ENCODE measurements around the gene KIF22. TPM values are rescaled to one million over a fixed set of nuclear protein-coding genes. Genes with fewer than 3 reads are reported as not detected.
"Not testable (repeated sequence)": the region's sequence is repeated elsewhere in the genome, so short reads cannot be mapped to it uniquely, and the experiment has no call there.

The KIF22 gene
- polyA plus RNA-seq, 1 of the 3 experiments (the other 2 are of a cell fraction): 64.1 TPM

GRCh38 chr16:29791845-29792807 is 1.6 kb downstream of the KIF22 start:
- Histone ChIP-seq H3K36me3 (replicated peaks in 1 of 2; ENCODE audit: control insufficient read depth in 1 of 2, insufficient read depth in 2 of 2, low read length in 1 of 2) (peaks cover 3% of the 10 kb centered on the region in 2 experiments), H3K9me3 (no peaks in the 10 kb centered on the region), H3K4me3 (ENCODE audit: low read depth in 2 of 2, low read length in 1 of 2) (peak overlapping the region; percentile 61 to 87), H3K79me2 (ENCODE audit: insufficient read depth) (peaks cover 63% of the 10 kb centered on the region), H3K9me2 (no peaks in the 10 kb centered on the region), H3K27me3 (ENCODE audit: insufficient read depth) (no peaks in the 10 kb centered on the region), H4K20me1 (ENCODE audit: insufficient read depth) (no peaks in the 10 kb centered on the region; the same call in 1 of the 2 replicates), H2AFZ (ENCODE audit: low read depth) (peak overlapping the region; percentile 54; the same call in 1 of the 2 replicates), H3K9ac (peak overlapping the region; percentile 84; the same call in 1 of the 2 replicates), H3K4me1 (ENCODE audit: control insufficient read depth in 1 of 2, insufficient read depth in 2 of 2, low read depth in 1 of 2, low read length in 1 of 2) (peaks cover 0 to 11% of the 10 kb centered on the region in 2 experiments; a peak in 1 of 4 replicates), H3F3A (replicated peaks; ENCODE audit: insufficient read depth) (no peaks in the 10 kb centered on the region), H3K4me2 (peak overlapping the region; percentile 87), H3K27ac (ENCODE audit: low read depth in 2 of 2, low read length in 1 of 2) (no peak overlapping the region)
- no peak for TF ChIP-seq POLR2AphosphoS5 (IDR thresholded peaks at IDR 0.05; ENCODE audit: low read depth, low read length)
- no peak for TF ChIP-seq ELF1 (IDR thresholded peaks at IDR 0.05)
- no peak for TF ChIP-seq USF2 (IDR thresholded peaks at IDR 0.05; ENCODE audit: borderline replicate concordance, low read depth, low read length)
- no peak for TF ChIP-seq NFIC (IDR thresholded peaks at IDR 0.05; ENCODE audit: borderline replicate concordance)
- TF ChIP-seq SMC3 (IDR thresholded peaks at IDR 0.05; ENCODE audit: low read depth, low read length): no peak
- TF ChIP-seq EP300 (IDR thresholded peaks at IDR 0.05; ENCODE audit: borderline replicate concordance in 1 of 2, low read depth in 1 of 2, low read length in 1 of 2): no peak
- no peak for TF ChIP-seq EZH2phosphoT487 (IDR thresholded peaks at IDR 0.05; ENCODE audit: borderline replicate concordance, low read depth)
- no peak for TF ChIP-seq USF1 (IDR thresholded peaks at IDR 0.05; ENCODE audit: borderline replicate concordance, low read depth)
- POLR2A ChIA-PET: no interaction called here
- 74% methylated on average over 9 of the region's 9 CpGs for WGBS (ENCODE audit: low lambda C conversion rate)
- CTCF ChIA-PET: interaction anchor here (1.2 kb wide), 1 partner anchor 12 kb away, joined by 3 read pairs; no protein-coding TSS in a partner anchor
- DNase-seq: no peak

DNA sequence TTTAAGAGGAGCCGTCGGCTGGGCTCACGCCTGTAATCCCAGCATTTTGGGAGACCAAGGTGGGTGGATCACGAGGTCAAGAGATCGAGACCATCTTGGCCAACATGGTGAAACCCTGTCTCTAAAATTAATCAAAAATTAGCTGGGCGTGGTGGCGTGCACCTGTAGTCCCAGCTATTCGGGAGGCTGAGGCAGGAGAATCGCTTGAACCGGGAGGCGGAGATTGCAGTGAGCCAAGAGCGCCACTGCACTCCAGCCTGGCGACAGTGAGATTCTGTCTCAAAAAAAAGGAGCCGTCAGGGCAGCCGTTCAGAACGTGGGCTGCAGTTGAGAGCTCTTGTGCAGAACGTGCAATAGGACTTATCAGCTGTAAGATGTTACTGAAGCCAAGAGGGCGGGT is 2.6 kb downstream of the KIF22 start:
- H3K27ac ChIP-seq (ENCODE audit: low read depth in 2 of 2, low read length in 1 of 2); H2AFZ ChIP-seq (ENCODE audit: low read depth); H3K27me3 ChIP-seq (ENCODE audit: insufficient read depth); H3K9me3 ChIP-seq; POLR2A ChIA-PET; H3K4me2 ChIP-seq; H4K20me1 ChIP-seq (ENCODE audit: insufficient read depth); H3K4me3 ChIP-seq (ENCODE audit: low read depth in 2 of 2, low read length in 1 of 2); H3F3A ChIP-seq (replicated peaks; ENCODE audit: insufficient read depth); H3K9me2 ChIP-seq; H3K9ac ChIP-seq; DNase-seq: not testable (repeated sequence)
- WGBS (ENCODE audit: low lambda C conversion rate): 97% methylated on average over 18 of the region's 18 CpGs
- H3K4me1 ChIP-seq (ENCODE audit: control insufficient read depth in 1 of 2, insufficient read depth in 2 of 2, low read depth in 1 of 2, low read length in 1 of 2): peaks cover 0 to 11% of the 10 kb centered on the region in 2 experiments; a peak in 1 of 4 replicates
- H3K36me3 ChIP-seq (replicated peaks in 1 of 2; ENCODE audit: control insufficient read depth in 1 of 2, insufficient read depth in 2 of 2, low read length in 1 of 2): peaks cover 11% of the 10 kb centered on the region in 2 experiments
- peaks cover 63% of the 10 kb centered on the region for H3K79me2 ChIP-seq (ENCODE audit: insufficient read depth)
- CTCF ChIA-PET: interaction anchor here (0.5 to 1.0 kb wide), 2 partner anchors 20 to 23 kb away, joined by 3 read pairs; partner anchors contain the start of gene PAGR1

All from SK-N-SH (cell line).